Measurements from ENCODE around the gene ERC1. TPM values are rescaled to one million over a fixed set of nuclear protein-coding genes. Genes with fewer than 3 reads are reported as not detected.

Gene ERC1
- total RNA-seq, 1 experiment from 2014 or later: 40.4 TPM

DNA sequence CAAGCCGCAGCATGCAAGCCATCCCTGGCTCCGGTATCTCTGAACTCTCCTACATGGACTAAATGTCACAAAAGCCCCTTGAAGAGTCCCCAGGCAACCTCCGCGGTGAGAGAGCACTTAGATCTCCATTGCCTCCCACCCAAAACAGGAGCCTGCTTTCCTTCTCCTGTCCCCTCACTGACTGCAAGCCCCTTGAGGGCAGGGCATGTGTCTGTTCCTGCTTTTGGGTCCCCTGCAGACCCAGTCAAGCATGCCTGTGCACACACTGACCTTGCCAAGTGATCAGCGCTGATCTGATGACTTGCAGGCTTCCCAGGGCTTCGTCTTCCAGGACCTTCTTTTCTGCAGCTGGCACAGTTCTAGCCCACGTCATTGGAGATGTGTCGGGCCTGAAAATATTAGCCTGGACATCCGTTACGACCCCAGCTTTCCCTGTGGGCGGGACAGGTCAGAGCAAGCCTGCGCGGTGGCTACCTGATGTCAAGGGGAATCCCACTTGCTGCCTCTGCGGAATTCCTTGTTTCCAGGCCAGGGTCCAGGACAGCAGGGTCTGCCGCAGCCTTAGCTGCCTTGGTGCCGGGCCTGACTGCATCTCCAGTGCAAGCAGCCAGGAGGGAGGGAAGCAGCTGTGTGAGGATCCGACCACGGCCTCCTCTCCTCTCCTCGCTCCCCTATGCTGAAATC lies 510.8 kb downstream of the ERC1 start:
- ChIA-PET POLR2A (no interaction called here), CTCF (interaction anchor here (0.6 kb wide), 1 partner anchor 33 kb away, joined by 3 read pairs; no protein-coding TSS in a partner anchor)
- ATAC-seq (no peak), DNase-seq (ENCODE audit: low read depth, low spot score) (no peak)
- intact Hi-C loops (cut with micrococcal nuclease; ENCODE audit: unreplicated experiment) (no loop called here), in situ Hi-C loops (cut with HindIII; ENCODE audit: low pct_unique_long_range_greater_than_20kb, low sequenced_read_pairs) (no loop called here)
- Histone ChIP-seq H3K27ac (ENCODE audit: low read length) (no peak overlapping the region), H3K4me1 (ENCODE audit: control insufficient read depth, insufficient read depth, low read length) (peaks cover 6% of the 10 kb centered on the region; the same call in 1 of the 2 replicates), H3K9me3 (ENCODE audit: control insufficient read depth, insufficient read depth, low read depth, low read length) (no peaks in the 10 kb centered on the region), H3K27me3 (ENCODE audit: control insufficient read depth, insufficient read depth, low read length) (no peaks in the 10 kb centered on the region), H3K4me3 (ENCODE audit: low read depth in 2 of 2, low read length in 2 of 2) (no peak overlapping the region), H3K36me3 (ENCODE audit: control insufficient read depth, insufficient read depth, low read length) (no peaks in the 10 kb centered on the region)
- no TSS peak for BruUV-seq (replicated peaks)
- TF ChIP-seq, protein P1, sequence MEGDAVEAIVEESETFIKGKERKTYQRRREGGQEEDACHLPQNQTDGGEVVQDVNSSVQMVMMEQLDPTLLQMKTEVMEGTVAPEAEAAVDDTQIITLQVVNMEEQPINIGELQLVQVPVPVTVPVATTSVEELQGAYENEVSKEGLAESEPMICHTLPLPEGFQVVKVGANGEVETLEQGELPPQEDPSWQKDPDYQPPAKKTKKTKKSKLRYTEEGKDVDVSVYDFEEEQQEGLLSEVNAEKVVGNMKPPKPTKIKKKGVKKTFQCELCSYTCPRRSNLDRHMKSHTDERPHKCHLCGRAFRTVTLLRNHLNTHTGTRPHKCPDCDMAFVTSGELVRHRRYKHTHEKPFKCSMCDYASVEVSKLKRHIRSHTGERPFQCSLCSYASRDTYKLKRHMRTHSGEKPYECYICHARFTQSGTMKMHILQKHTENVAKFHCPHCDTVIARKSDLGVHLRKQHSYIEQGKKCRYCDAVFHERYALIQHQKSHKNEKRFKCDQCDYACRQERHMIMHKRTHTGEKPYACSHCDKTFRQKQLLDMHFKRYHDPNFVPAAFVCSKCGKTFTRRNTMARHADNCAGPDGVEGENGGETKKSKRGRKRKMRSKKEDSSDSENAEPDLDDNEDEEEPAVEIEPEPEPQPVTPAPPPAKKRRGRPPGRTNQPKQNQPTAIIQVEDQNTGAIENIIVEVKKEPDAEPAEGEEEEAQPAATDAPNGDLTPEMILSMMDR (IDR thresholded peaks at IDR 0.05): no peak
- no peak for TF ChIP-seq POLR2AphosphoS5 (IDR thresholded peaks at IDR 0.05; ENCODE audit: low read depth, low read length)
- no peak for TF ChIP-seq TCF7L2 (IDR thresholded peaks at IDR 0.05; ENCODE audit: low read depth, low read length)
- TF ChIP-seq SIN3A (IDR thresholded peaks at IDR 0.05; ENCODE audit: borderline replicate concordance, insufficient read depth, low read depth, low read length): no peak
- TF ChIP-seq, protein P2, sequence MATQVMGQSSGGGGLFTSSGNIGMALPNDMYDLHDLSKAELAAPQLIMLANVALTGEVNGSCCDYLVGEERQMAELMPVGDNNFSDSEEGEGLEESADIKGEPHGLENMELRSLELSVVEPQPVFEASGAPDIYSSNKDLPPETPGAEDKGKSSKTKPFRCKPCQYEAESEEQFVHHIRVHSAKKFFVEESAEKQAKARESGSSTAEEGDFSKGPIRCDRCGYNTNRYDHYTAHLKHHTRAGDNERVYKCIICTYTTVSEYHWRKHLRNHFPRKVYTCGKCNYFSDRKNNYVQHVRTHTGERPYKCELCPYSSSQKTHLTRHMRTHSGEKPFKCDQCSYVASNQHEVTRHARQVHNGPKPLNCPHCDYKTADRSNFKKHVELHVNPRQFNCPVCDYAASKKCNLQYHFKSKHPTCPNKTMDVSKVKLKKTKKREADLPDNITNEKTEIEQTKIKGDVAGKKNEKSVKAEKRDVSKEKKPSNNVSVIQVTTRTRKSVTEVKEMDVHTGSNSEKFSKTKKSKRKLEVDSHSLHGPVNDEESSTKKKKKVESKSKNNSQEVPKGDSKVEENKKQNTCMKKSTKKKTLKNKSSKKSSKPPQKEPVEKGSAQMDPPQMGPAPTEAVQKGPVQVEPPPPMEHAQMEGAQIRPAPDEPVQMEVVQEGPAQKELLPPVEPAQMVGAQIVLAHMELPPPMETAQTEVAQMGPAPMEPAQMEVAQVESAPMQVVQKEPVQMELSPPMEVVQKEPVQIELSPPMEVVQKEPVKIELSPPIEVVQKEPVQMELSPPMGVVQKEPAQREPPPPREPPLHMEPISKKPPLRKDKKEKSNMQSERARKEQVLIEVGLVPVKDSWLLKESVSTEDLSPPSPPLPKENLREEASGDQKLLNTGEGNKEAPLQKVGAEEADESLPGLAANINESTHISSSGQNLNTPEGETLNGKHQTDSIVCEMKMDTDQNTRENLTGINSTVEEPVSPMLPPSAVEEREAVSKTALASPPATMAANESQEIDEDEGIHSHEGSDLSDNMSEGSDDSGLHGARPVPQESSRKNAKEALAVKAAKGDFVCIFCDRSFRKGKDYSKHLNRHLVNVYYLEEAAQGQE (IDR thresholded peaks at IDR 0.05; ENCODE audit: insufficient read depth in 1 of 2, low read depth in 2 of 2, low read length in 1 of 2): no peak

DNA sequence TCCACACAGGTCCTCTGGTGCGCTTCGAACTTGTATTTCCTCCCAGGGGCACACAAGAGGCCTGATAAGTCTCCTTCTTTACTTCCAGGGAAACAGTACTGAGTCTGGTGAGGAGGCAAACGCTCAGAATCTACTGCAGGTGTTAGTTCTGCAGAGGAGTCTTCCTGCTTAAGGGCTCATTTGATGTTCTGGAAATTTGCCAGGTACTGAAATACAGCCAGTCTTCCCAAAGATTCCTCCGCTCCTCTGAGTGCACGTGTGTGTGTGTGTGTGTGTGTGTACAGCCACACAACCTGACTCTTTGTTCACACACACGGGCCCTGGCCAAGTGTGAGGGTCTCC lies 511.3 kb downstream of the ERC1 start:
- intact Hi-C loops (cut with micrococcal nuclease; ENCODE audit: unreplicated experiment) (no loop called here), in situ Hi-C loops (cut with HindIII; ENCODE audit: low pct_unique_long_range_greater_than_20kb, low sequenced_read_pairs) (no loop called here)
- no peak; the same call in 1 of the 2 replicates for ATAC-seq
- Histone ChIP-seq H3K9me3 (ENCODE audit: control insufficient read depth, insufficient read depth, low read depth, low read length) (no peaks in the 10 kb centered on the region), H3K27me3 (ENCODE audit: control insufficient read depth, insufficient read depth, low read length) (no peaks in the 10 kb centered on the region), H3K36me3 (ENCODE audit: control insufficient read depth, insufficient read depth, low read length) (no peaks in the 10 kb centered on the region), H3K4me3 (ENCODE audit: low read depth in 2 of 2, low read length in 2 of 2) (no peak overlapping the region), H3K4me1 (ENCODE audit: control insufficient read depth, insufficient read depth, low read length) (peaks cover 6% of the 10 kb centered on the region; the same call in 1 of the 2 replicates), H3K27ac (ENCODE audit: low read length) (no peak overlapping the region)
- CTCF ChIA-PET: no interaction called here
- BruUV-seq (replicated peaks): no TSS peak
- no peak for DNase-seq (ENCODE audit: low read depth, low spot score)
- POLR2A ChIA-PET: no interaction called here
- TF ChIP-seq POLR2AphosphoS5 (IDR thresholded peaks at IDR 0.05; ENCODE audit: low read depth, low read length): no peak
- TF ChIP-seq, protein P1 (IDR thresholded peaks at IDR 0.05): no peak
- TF ChIP-seq SIN3A (IDR thresholded peaks at IDR 0.05; ENCODE audit: borderline replicate concordance, insufficient read depth, low read depth, low read length): no peak
- TF ChIP-seq, protein P2 (IDR thresholded peaks at IDR 0.05; ENCODE audit: insufficient read depth in 1 of 2, low read depth in 2 of 2, low read length in 1 of 2): no peak
- TF ChIP-seq TCF7L2 (IDR thresholded peaks at IDR 0.05; ENCODE audit: low read depth, low read length): no peak
